ENCODE data around the gene CASS4.

GRCh38 chr20:56445540-56445939, 33.5 kb downstream of the CASS4 start:
- TF ChIP-seq CTCF (conservative IDR thresholded peaks at IDR 0.05; ENCODE audit: low read length) (no peak), EZH2phosphoT487 (IDR thresholded peaks at IDR 0.05; ENCODE audit: borderline replicate concordance, low read depth, low read length) (no peak)
